Effector memory CD8-positive, alpha-beta T cell (primary cell): Measurements from ENCODE around the gene TOX3.
A peak's percentile ranks its signal among the peaks of the same experiment; 100 is the strongest.

Experiments
- ATAC-seq: fragments of 150-1000 bp; cut with Tn5 transposase; replicated peaks from 2 replicates; pipeline ENCODE4 v1.10.0; 2021; ENCODE audit warnings: mild to moderate bottlenecking, moderate library complexity
- DNase-seq, 3 experiments: peaks; one replicate each; pipeline ENCODE4 v3.0.0; 2021
- H3K27ac Mint-ChIP-seq, 2 donors: one replicate each; pipeline ENCODE4 v1.8.0; 2022; ENCODE audit warnings: mild to moderate bottlenecking in 2 of 2, mixed read lengths in 2 of 2, moderate library complexity in 2 of 2
- H3K27me3 Mint-ChIP-seq, 2 donors: one replicate each; pipeline ENCODE4 v1.8.0; 2022; ENCODE audit warnings: mixed read lengths in 2 of 2
- H3K36me3 Mint-ChIP-seq: one replicate; pipeline ENCODE4 v1.8.0; 2022; ENCODE audit warnings: mild to moderate bottlenecking, moderate library complexity, mixed read lengths; ENCODE audit not compliant: insufficient read depth
- H3K4me1 Mint-ChIP-seq, 2 donors: one replicate each; pipeline ENCODE4 v1.8.0; 2022; ENCODE audit warnings: low read depth in 2 of 2, mixed read lengths in 2 of 2
- H3K4me3 Mint-ChIP-seq, 2 donors: one replicate each; pipeline ENCODE4 v1.8.0; 2022; ENCODE audit warnings: mild to moderate bottlenecking in 2 of 2, mixed read lengths in 2 of 2, moderate library complexity in 2 of 2
- H3K9me3 Mint-ChIP-seq, 2 donors: one replicate each; pipeline ENCODE4 v1.8.0; 2022; ENCODE audit warnings: mixed read lengths in 2 of 2

Gene TOX3

DNA sequence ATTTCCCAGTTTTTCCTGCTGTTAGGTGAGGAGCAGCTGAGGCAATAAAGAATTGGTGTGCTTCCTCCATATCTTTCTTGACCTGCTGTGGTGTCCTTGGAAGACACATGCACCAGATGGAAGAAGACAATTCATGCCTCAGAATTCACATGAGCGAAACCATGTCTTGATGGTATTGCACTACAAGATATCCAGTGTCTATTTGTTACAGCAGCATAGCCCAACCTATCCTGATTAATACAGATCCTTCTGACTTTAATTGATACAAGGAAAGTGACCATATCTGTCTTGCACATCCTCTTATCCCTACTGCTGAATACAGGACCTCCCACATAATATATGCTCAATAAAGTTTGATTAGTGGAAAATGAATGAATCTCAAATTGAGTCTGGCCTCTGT is 9.1 kb upstream of the TOX3 start:
- H3K27ac Mint-ChIP-seq = no peak overlapping the region
- no peak for ATAC-seq
- H3K4me1 Mint-ChIP-seq = no peaks in the 10 kb centered on the region
- peaks cover 0 to 9% of the 10 kb centered on the region in 2 donors for H3K27me3 Mint-ChIP-seq
- no peaks in the 10 kb centered on the region for H3K36me3 Mint-ChIP-seq
- no peak overlapping the region for H3K4me3 Mint-ChIP-seq
- H3K9me3 Mint-ChIP-seq = peaks cover 4 to 12% of the 10 kb centered on the region in 2 donors
- DNase-seq = no peak

DNA sequence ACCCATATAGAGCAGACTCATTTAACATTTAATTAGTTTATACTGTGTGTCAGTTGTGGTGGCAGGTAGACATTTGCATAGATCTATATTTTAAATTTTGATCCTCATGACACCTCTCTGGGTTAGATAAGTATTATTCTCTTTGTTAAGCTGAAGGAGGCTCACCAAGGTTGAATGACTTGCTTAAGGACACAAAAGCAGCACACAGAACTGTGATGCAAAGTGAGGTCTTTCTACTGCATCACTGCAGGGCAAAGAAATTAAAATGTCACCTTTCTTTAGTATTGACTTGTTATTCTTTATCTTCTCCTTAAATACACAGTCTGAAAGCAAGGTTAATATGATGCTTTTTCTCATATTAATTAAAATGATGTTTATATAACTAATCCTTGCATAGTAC is 8.6 kb upstream of the TOX3 start:
- Mint-ChIP-seq H3K27me3 (peaks cover 0 to 9% of the 10 kb centered on the region in 2 donors), H3K36me3 (no peaks in the 10 kb centered on the region), H3K4me3 (no peak overlapping the region), H3K9me3 (peaks cover 4 to 12% of the 10 kb centered on the region in 2 donors), H3K27ac (no peak overlapping the region), H3K4me1 (no peaks in the 10 kb centered on the region)
- DNase-seq (no peak), ATAC-seq (no peak)

DNA sequence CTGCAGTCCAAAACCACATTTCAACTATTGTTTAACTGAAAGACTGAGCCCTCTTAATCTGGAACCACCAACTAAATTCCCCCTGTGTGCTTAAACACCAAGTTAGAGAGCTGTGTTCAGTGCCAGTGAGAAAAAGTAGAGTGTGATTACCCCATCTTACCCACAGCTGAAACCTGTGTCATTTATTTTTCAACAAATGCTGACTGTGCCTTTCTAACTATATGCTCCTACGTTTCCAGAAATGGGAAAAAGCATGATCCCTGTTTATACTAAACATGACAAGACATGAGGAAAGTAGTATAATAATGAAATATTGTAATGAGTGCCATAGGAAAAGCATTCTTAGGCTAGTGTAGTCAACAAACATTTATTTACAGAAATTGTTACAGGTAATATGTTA is 7.4 kb upstream of the TOX3 start:
- H3K27me3 Mint-ChIP-seq = peaks cover 0 to 12% of the 10 kb centered on the region in 2 donors
- ATAC-seq (no peak), DNase-seq (no peak)
- H3K4me1 Mint-ChIP-seq = no peaks in the 10 kb centered on the region
- no peak overlapping the region for H3K4me3 Mint-ChIP-seq
- H3K9me3 Mint-ChIP-seq = peaks cover 4 to 12% of the 10 kb centered on the region in 2 donors
- H3K27ac Mint-ChIP-seq = no peak overlapping the region
- no peaks in the 10 kb centered on the region for H3K36me3 Mint-ChIP-seq

DNA sequence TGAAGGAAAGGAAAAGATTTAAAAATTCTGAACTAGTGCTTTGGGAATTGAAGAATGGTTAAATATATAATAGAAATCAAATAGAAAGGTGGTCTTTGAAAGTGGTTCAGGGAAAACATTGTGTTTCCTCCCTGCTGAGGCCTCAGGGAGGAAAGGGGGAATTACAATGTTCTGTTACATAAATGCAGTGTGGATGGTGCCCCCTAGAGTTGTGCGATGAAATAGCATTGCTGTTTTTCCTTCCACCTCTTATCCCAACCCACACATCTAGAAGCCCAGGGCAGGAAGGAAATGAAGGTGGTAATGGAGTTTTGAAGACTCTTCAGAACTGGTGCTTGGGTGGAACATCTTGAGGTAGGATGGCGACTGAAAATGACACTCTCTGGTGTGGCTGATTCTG is 6.4 kb upstream of the TOX3 start:
- Mint-ChIP-seq H3K27ac (no peak overlapping the region), H3K9me3 (peaks cover 4 to 12% of the 10 kb centered on the region in 2 donors), H3K27me3 (peaks cover 0 to 22% of the 10 kb centered on the region in 2 donors), H3K36me3 (no peaks in the 10 kb centered on the region), H3K4me1 (no peaks in the 10 kb centered on the region), H3K4me3 (no peak overlapping the region)
- ATAC-seq (no peak), DNase-seq (no peak)

DNA sequence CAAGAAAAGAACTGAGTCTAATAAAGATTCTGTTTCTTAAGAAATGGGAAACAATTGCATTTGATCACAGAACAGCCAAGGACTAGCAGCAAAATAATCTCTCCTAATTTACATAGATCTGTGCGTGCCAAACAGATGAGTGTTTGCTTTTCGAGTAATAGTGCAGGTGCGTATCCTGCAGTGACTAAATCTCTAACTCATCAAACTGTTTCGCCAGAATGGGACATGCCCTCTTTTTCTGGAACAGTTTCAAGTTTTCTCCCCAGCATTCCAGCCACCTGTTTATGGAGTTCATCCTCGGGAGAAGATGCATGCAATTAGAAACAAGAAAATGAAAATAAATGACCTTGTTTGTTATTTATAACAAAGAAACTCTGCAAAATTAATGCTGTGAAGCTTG is 5.7 kb upstream of the TOX3 start:
- DNase-seq (no peak), ATAC-seq (no peak)
- Mint-ChIP-seq H3K36me3 (no peaks in the 10 kb centered on the region), H3K9me3 (peaks cover 5 to 12% of the 10 kb centered on the region in 2 donors), H3K4me1 (peaks cover under 1 to 2% of the 10 kb centered on the region in 2 donors), H3K27me3 (peaks cover 5 to 29% of the 10 kb centered on the region in 2 donors), H3K4me3 (no peak overlapping the region), H3K27ac (no peak overlapping the region)

DNA sequence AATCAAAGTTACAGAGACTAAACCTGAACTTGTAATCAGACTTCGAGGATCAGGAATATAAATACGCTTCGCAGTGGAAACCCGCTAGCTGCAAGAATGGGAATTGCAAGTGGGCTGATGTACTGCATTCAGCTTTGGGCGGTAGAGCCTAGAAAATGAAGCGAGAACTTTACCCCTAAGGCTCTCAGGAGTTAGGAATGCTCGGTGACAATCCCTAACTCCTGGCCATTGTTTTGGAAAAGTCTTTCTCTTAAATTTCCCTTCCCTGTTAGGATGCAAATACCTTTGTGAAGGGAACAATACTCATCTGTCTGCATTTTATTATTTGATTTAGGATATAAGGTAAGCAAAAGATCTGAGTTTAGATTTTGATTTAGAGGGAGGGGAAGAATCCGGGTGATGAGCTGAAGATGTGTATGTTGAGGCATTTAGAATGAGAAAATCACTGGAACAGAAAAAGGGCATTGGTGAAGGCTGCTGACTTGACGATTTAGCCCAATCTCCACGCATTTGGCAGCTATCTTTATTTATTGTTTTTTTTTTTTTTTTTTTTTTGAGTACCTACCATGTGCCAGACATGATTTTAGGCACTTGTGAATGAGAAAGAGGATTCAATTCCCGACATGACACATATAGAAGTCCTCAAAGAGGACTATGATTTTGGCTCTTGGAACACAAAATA is 2.2 kb upstream of the TOX3 start:
- H3K27me3 Mint-ChIP-seq = peaks cover 15 to 48% of the 10 kb centered on the region in 2 donors
- no peak for ATAC-seq
- no peak overlapping the region for H3K4me3 Mint-ChIP-seq

DNA sequence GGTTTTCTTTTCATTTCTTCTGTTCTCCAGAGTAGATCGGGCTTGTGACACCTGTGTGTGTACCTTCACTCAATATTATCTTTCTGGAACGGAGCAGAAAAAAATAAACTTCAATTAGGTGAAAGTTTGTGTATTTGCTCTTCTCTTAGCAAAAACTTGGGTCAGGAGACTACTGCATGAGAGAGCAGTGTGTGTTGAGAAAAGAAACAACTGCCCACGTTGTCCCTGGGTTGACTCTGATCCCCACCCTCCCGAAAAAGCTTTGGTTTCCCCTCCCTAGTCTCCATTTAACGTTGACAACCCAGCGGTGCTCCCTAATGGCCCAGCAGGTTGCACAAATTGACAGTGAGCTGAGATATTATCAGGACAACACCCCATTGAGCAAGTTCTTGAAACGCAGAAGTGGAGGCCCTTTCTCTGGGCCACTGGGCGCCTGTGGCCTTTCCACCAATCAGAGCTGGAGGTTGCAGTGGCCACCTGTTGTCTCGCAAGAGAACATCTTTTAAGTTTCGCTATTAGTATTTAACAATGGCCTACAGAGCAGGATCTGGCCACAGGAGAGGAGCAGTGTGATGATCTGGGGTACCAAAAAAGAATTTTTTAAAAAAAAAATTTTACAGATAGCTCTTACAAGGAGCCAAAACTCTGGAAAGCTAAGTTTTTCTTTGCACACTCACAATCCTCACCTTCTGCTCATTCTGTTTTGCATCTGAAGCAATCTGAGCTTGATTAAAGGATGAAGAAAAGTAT is 1.5 kb upstream of the TOX3 start:
- DNase-seq (no peak), ATAC-seq (no peak)
- Mint-ChIP-seq H3K4me1 (peaks cover 3 to 5% of the 10 kb centered on the region in 2 donors), H3K27me3 (peaks cover 20 to 46% of the 10 kb centered on the region in 2 donors), H3K27ac (no peak overlapping the region), H3K4me3 (no peak overlapping the region), H3K9me3 (peaks cover 0 to 4% of the 10 kb centered on the region in 2 donors), H3K36me3 (no peaks in the 10 kb centered on the region)

More for the DNA sequence above, 2.2 kb upstream of the TOX3 start:
- H3K36me3 Mint-ChIP-seq = no peaks in the 10 kb centered on the region
- H3K27ac Mint-ChIP-seq = no peak overlapping the region
- peaks cover 3 to 5% of the 10 kb centered on the region in 2 donors for H3K4me1 Mint-ChIP-seq
- peaks cover 4 to 6% of the 10 kb centered on the region in 2 donors for H3K9me3 Mint-ChIP-seq
- DNase-seq = no peak

DNA sequence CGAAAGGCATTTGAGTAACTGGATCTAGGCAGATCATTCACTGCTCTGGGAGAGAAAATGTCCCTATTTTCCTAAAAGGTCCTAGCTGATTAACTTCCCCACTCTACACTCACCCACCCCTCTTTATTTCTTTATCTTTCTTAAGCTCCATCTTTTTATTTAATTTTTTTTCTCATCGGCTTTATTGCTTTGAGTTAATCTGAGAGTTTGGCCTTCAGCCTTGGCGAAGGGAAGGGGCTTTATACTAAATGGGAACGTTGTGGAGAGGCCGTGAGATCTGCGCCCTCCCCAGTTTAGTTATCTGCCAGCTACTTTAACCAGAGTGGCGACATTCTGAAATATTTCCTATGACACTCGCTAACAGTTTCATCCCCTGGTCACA is 882 bp upstream of the TOX3 start:
- H3K4me1 Mint-ChIP-seq = peaks cover 3 to 5% of the 10 kb centered on the region in 2 donors
- peak overlapping the region in 1 of 2 donors; percentile 61 for H3K4me3 Mint-ChIP-seq
- H3K27me3 Mint-ChIP-seq = peaks cover 22 to 48% of the 10 kb centered on the region in 2 donors
- H3K36me3 Mint-ChIP-seq = no peaks in the 10 kb centered on the region
- H3K27ac Mint-ChIP-seq = no peak overlapping the region
- H3K9me3 Mint-ChIP-seq = peaks cover 0 to 4% of the 10 kb centered on the region in 2 donors
- no peak for ATAC-seq
- no peak for DNase-seq

DNA sequence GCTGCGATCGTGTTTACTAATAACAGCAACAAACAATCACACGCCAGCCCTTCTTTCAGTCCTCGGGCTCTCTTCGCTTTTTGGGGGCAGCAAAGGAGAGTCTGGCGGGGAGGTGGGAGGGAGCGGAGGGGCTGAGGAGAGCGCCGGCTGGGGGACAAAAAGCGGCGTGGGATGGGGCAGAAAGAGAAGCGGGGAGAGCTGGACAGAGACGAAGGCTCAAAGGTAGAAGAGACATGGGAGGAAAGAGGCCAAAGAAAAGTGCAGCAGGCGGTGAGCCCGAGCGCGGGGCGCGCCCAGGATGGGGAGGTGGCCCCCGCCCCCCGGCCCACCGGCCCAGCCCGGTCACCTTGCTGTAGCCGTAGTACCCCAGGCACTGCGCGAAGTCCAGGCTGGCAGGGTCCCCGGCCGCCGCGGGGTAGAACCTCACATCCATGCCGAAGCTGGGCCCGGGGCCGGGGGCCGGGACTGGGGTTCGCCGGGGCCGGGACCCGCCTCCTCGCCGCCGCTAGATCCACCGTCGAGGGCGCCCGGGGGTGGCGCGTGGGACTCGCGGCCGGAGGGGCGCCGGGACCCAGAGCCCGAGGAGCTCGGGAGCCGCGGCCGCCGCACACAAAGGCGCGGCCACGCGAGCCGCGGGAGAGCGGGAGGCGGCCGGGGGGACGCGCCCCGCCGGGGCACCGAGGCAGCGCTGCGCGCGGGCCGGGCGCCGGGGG is 496 bp downstream of the TOX3 start:
- DNase-seq (no peak), ATAC-seq (no peak)
- H3K4me1 Mint-ChIP-seq = peaks cover 3 to 5% of the 10 kb centered on the region in 2 donors
- H3K4me3 Mint-ChIP-seq = no peak overlapping the region
- H3K27ac Mint-ChIP-seq = no peak overlapping the region
- H3K36me3 Mint-ChIP-seq = no peaks in the 10 kb centered on the region
- H3K9me3 Mint-ChIP-seq = peaks cover 0 to 4% of the 10 kb centered on the region in 2 donors
- H3K27me3 Mint-ChIP-seq = peaks cover 22 to 48% of the 10 kb centered on the region in 2 donors

DNA sequence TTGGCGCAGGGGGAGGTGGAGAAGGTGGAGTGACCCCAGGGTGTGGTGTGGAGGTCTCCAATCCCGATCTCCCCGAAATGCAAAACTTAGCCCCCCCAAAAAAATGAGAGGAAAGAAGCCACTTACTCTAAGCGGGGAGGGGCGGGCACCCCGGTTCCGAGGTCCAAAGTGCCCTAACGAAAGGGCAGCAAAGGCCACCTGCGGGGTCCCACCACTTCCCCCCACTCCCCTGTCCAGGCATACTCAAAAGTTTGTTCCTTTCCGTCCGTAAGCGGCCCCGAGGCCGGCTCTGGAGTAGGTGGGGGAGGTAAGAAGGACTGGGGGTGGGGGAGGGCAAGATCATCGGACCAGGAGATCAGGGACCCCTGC is 1.1 kb downstream of the TOX3 start:
- Mint-ChIP-seq H3K4me3 (no peak overlapping the region), H3K27me3 (peaks cover 22 to 48% of the 10 kb centered on the region in 2 donors), H3K36me3 (no peaks in the 10 kb centered on the region), H3K4me1 (peaks cover 3 to 5% of the 10 kb centered on the region in 2 donors), H3K9me3 (peaks cover 0 to 4% of the 10 kb centered on the region in 2 donors), H3K27ac (no peak overlapping the region)
- no peak for ATAC-seq
- DNase-seq = no peak

DNA sequence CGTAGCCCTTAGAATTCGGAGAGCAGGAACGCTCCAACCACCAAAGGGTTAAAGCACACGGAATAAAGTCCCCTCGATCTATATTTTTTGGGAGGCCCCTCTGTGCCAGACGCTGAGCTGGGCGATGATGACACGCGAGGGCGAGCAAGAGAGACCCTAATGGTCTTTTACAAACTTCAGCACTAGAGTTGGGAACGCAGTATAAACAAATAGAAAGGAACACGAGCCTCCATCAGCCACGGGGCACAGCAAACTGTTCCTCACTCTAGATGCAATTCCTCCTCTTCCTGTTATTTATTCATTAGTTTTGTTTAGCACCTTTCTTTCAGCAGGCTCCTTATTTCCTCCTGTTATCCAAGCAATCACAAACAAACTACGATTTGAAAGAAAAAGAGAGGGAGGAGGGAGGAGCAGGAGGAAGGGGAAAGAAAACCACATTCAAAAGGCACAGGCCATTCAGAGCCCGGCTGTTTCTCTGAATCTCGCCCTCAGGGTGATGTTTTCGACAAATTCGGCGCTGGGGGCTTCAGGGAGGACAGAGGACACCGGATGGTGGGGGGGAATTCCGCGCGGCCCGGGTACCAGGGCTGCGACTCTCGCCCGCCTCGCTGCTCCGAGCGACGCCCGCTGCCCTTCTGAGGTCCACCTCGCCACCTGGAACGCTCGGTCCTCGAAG is 1.6 kb downstream of the TOX3 start:
- DNase-seq = no peak
- Mint-ChIP-seq H3K4me3 (no peak overlapping the region), H3K27ac (no peak overlapping the region), H3K4me1 (peaks cover 3 to 5% of the 10 kb centered on the region in 2 donors), H3K9me3 (peaks cover 0 to 4% of the 10 kb centered on the region in 2 donors), H3K36me3 (no peaks in the 10 kb centered on the region), H3K27me3 (peaks cover 22 to 48% of the 10 kb centered on the region in 2 donors)
- ATAC-seq = no peak

DNA sequence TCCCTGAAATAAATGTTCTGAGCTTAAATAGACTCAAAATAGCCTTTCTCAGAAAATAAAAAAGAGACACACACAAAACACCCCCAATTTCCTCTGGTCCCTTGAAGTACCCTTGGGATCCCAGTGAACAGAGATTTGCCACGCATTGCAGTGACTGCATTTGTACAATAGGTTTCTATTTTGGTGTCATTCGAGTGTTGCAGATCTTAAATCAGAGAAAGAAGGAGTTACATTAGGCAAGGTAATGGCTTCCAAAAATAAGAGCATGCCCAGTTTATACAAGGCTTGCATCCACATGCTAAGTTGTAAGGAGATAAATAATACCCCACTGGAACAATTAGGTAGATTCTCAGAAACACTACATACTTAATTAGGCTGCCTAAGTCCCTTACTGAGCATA is 2.2 kb downstream of the TOX3 start:
- ATAC-seq (no peak), DNase-seq (no peak)
- Mint-ChIP-seq H3K27ac (no peak overlapping the region), H3K36me3 (no peaks in the 10 kb centered on the region), H3K4me1 (peaks cover 3 to 5% of the 10 kb centered on the region in 2 donors), H3K4me3 (no peak overlapping the region), H3K9me3 (peaks cover 3 to 4% of the 10 kb centered on the region in 2 donors), H3K27me3 (peaks cover 22 to 48% of the 10 kb centered on the region in 2 donors)

DNA sequence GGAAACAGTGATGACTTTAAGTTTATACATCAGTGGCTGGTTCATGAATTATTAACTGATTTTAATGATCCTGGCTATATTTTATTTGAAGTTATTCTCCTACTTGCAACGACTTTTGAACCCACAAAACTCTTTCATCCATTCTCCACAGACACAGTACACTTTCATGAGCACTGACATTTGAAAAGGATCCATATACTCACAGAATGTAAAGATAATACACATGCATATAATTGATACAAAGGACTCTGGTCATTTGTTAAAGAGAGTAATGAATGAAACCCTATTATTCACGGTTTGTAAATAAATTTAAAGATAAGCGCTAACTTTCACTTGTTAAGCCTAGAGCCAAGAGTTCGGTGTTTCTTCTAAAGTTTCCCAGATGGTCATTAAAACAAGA is 3.3 kb downstream of the TOX3 start:
- H3K36me3 Mint-ChIP-seq = no peaks in the 10 kb centered on the region
- H3K4me3 Mint-ChIP-seq = no peak overlapping the region
- H3K9me3 Mint-ChIP-seq = peaks cover 4 to 7% of the 10 kb centered on the region in 2 donors
- no peak overlapping the region for H3K27ac Mint-ChIP-seq
- peaks cover 22 to 38% of the 10 kb centered on the region in 2 donors for H3K27me3 Mint-ChIP-seq
- DNase-seq = no peak
- no peak for ATAC-seq
- H3K4me1 Mint-ChIP-seq = peaks cover 3 to 5% of the 10 kb centered on the region in 2 donors
